GM21737 (cell line): Measurements from ENCODE around the gene PLCD1.

ENCODE experiments used
- ATAC-seq: cut with Tn5 transposase; IDR thresholded peaks from one replicate; pipeline ENCODE4 v1.9.1; 2021; ENCODE audit warnings: mild to moderate bottlenecking, moderate library complexity; ENCODE audit not compliant: unreplicated experiment

The PLCD1 gene

DNA sequence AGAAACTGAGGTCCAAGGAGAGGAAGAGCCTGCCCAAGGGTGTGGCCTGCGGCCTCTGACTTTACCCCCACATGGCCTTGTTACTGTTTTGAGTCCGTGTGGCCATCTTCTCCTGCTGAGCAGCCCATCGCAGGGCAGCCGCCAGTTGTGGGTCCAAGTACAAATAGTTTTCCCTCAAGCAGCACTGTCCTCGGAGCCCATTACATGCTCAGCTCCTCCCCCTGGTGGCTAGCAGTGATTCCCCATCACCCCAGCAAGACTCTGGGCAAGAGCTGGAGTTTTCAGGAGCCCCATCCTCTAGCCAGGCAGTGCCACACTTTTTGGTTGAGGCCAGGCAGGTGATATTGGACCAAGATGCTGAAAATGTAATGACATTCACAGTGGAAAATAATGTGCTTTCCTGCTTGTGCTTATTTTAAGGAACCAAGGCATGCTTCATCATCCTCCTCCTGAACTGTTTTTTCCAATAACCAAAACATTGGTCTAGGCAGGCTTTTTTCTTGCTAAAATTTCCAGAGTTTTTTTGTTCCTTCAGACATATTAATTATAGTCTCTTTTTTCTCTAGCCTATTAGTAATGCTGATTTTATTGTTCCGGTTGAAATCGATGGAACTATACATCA lies 62.1 kb downstream of the PLCD1 start:
- ATAC-seq, result peak; percentile 65

DNA sequence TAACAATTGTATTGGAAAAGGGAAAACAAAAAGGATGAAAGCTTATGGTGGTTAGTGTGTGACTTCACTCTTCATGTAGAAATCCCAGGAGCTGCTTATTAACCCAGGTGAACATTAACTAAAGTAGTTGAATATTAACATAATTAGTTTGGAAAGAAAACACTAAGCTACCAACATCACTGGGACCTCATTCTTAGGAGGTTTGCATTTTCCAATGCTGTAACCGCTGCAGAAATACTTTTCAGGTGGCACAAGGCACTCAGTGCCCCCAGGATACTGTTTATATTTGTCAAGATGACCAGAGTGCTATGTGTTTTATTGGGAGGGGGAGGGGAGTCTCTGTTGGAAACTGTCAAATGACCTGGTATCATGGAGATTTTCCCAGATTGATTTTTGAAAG lies 64.7 kb downstream of the PLCD1 start:
- ATAC-seq, result no peak

DNA sequence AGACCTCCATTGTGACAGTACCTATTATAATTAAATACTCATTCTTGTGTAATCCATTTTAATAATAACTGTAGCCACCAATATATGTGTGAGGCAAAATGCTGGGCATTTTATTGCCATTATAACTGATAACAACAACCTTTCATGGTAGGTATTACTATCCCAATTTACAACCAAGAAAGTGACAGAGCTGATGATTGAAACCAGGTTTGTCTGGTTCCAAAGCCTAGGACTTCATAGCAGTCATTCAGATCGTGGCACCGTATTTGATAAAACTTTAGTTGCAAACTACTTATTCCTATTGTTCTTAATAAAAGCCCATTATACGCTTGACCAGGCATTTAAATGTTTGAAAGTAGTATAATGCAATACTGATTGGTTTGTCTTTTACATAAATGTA lies 65.3 kb downstream of the PLCD1 start:
- no peak for ATAC-seq

DNA sequence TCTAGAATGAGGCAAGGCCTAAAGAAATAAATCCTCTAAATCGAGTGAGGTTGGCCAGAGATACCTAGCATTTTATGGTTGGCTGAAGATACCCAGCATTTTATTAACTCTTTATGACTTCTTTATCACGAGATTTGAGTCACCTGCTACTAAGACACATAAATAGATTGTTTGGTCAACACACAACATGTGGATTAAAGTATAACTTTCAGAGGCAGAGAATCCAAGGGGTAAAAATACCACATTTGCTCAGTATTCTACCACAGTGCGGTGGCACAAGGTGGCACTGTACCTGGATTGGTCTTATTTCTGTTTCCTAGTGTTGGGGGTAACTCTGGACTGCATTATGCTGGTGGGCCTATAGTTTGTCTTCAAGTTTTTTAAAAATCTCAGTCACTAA lies 65.8 kb downstream of the PLCD1 start:
- no peak for ATAC-seq

DNA sequence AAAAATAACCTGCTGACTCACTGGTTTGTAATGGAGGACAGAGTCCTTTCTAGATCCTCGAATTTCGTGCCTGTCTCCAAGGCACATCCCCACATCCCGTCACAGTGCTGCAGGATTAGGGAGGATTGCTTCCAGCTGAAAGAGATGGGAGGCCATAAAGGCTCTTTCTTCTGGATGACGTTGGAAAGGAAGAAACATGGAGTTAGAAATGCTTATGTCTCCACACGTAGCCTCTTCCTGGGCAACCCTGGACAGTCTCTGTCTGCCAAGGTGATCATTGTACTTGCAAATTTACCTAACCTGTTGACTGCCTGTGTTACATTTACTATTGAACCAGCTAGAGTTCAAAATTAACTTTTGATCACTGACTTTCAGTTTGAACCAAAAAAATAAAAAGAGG lies 66.4 kb downstream of the PLCD1 start:
- ATAC-seq, result no peak

DNA sequence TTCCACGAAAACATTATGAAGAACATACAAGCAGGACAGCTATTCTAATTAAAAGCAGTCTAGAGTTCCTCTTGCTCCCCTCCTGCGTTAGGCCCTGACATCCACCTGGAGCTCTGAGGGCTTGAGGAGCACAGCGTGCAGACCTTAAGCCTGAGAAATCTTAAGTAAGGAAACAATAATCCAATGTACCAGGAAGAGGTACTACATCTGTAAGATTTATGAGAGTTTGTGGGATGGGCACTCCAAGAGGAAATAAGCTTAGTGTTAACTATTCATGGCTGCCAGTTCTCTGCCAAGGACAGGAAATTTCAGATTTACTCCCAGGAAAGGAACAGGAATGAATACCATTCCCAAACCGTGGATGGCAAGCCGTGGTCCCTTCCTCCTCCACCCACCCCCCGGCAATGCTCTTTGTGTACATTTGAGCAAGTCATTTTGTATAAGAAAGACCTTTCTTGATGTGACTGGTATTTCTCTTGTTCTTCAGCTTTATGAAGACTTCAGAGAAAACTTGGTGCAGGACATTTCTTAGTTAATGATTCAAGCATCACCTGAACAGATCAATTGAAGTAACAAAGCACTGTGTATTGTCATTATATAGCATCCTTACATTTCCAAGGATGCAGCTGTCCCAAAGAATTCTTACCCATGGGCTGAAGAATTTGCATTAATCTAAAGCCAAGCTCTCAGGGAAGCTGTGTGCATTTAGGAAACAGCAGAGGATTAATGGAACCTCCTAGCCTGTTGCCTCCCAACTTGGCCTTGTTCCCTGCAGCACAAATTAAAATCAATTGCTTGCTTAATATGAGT lies 67.6 kb downstream of the PLCD1 start:
- no peak for ATAC-seq

DNA sequence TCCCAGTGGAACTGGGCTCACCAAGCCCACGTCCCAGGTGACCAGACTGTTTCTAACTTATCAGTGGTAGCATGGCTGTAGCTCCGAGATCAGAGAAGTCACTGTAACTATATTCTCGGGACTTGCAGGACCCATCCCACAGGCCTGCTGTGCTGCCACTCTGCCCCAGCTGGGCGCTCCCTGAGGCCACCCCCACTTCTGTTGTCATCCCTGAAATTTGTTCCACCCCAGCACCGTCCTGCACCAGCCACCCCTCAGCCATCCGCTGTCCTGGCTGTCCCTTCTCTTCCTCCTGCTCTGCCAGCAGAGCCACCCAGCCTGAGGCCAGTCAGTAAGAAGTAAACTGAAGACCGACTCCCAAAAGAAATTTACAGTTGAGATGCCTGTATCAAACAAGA lies 71.9 kb downstream of the PLCD1 start:
- peak; percentile 27 for ATAC-seq
